ENCODE results near the gene PDCD1LG2. TPM values are rescaled to one million over a fixed set of nuclear protein-coding genes. Genes with fewer than 3 reads are reported as not detected.

The PDCD1LG2 gene
- total RNA-seq, 1 donor: 59.6 TPM

DNA sequence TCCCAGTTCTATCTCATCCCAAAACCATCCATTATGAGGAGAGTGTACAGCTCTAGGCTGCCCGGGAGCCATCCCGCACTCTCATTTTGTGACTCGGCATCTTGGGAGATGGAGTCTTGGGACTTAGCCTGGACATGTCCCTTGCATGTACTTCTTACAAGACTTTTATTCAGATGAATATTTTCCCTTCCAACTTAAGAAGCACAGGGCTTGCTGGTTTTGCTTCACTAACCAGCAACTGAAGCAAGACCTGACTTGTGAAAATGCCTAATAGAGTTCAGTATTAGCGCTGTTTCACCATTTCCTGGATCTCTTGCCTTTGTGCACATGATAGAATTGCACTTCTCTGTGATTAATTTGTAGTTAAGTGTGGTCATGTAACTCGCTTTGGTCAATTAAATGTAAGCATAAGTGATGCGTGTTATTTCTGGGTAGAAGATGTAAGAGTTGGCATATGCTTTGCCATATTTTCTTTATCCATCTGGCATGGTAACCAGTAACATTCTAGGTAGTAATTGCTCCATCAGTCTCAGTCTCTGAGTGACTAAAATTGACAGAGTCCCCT is 55.8 kb downstream of the PDCD1LG2 start:
- no peak overlapping the region for H3K4me3 ChIP-seq (ENCODE audit: low read depth, low read length)
- DNase-seq (ENCODE audit: low read depth): no peak
- TF ChIP-seq, protein P1, sequence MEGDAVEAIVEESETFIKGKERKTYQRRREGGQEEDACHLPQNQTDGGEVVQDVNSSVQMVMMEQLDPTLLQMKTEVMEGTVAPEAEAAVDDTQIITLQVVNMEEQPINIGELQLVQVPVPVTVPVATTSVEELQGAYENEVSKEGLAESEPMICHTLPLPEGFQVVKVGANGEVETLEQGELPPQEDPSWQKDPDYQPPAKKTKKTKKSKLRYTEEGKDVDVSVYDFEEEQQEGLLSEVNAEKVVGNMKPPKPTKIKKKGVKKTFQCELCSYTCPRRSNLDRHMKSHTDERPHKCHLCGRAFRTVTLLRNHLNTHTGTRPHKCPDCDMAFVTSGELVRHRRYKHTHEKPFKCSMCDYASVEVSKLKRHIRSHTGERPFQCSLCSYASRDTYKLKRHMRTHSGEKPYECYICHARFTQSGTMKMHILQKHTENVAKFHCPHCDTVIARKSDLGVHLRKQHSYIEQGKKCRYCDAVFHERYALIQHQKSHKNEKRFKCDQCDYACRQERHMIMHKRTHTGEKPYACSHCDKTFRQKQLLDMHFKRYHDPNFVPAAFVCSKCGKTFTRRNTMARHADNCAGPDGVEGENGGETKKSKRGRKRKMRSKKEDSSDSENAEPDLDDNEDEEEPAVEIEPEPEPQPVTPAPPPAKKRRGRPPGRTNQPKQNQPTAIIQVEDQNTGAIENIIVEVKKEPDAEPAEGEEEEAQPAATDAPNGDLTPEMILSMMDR (IDR thresholded peaks at IDR 0.05; ENCODE audit: insufficient read depth, low read depth, low read length): no peak

DNA sequence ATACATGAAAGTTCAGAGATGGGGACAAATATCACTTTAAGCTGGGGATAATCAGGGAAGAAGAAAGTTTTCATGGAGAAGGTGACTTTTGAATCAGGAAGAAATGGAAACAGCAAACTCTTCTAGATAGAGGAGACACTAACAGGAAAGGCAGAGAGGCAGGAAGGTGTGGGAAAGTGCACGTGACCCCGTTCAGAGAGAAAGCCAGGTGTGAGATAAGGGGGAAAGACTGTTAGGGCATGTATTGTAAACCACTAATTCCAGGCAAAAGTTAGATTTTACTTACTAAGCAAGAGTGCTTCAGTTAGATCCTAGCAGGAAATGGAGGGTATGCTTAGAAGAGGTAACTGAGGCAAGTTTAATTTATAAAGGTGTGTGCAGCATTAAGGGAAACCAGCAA is 58.5 kb downstream of the PDCD1LG2 start:
- H3K4me3 ChIP-seq (ENCODE audit: low read depth, low read length): no peak overlapping the region
- DNase-seq (ENCODE audit: low read depth): no peak
- TF ChIP-seq, protein P1 (IDR thresholded peaks at IDR 0.05; ENCODE audit: insufficient read depth, low read depth, low read length): no peak

DNA sequence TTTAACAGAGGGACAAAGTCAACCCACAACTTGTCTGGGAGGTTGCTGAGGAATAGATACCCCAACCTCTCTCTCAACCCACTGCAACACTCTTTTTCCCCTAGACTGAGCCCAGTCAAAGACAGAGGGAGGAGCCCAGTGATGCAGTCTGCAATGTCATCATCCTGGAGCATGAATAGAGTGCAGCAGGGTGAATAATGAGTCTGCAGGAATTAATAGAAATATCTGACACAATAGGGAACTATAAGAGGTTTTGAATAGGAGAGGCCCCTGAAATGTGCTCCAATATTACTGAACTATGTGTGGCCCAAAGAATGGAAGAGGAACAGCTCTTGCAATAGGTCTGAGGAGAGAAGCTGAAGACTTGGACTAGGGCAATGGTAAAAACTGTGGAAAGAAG is 59.1 kb downstream of the PDCD1LG2 start:
- TF ChIP-seq, protein P1 (IDR thresholded peaks at IDR 0.05; ENCODE audit: insufficient read depth, low read depth, low read length): no peak
- no peak for DNase-seq (ENCODE audit: low read depth)
- H3K4me3 ChIP-seq (ENCODE audit: low read depth, low read length): no peak overlapping the region

DNA sequence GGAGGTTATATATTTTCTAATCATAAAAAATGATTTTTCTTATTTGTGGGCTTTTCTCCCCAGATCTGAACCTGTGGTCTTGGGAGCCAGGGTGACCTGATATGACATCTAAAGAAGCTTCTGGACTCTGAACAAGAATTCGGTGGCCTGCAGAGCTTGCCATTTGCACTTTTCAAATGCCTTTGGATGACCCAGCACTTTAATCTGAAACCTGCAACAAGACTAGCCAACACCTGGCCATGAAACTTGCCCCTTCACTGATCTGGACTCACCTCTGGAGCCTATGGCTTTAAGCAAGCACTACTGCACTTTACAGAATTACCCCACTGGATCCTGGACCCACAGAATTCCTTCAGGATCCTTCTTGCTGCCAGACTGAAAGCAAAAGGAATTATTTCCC is 59.6 kb downstream of the PDCD1LG2 start:
- TF ChIP-seq, protein P1 (IDR thresholded peaks at IDR 0.05; ENCODE audit: insufficient read depth, low read depth, low read length): no peak
- DNase-seq (ENCODE audit: low read depth): no peak
- H3K4me3 ChIP-seq (ENCODE audit: low read depth, low read length): no peak overlapping the region

DNA sequence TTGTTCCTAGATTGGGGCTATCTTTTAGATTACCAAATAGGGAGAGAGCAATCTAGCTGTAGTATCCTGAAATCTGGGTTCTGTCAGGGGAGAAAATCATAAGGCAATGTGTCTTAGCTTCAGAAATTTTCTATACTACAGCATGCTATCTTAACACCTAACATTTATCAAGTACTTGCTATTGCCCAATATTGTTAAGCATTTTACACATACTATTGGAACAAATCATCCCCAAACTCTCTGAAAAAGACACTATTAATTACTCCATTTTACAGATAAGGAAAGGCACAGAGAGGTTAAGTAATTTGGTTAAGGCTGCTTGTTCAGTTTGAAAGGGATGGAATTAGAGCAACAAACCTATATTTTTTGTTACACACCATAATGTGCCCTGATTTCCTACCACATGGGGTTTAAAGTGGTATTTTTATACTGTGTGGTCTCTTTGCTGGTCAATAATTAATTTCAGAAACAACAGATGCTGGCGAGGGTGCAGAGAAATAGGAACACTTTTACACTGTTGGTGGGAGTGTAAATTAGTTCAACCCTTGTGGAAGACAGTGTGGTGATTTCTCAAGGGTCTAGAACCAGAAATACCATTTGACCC is 61.4 kb downstream of the PDCD1LG2 start:
- H3K4me3 ChIP-seq (ENCODE audit: low read depth, low read length): no peak overlapping the region
- no peak for DNase-seq (ENCODE audit: low read depth)
- TF ChIP-seq, protein P1 (IDR thresholded peaks at IDR 0.05; ENCODE audit: insufficient read depth, low read depth, low read length): no peak

DNA sequence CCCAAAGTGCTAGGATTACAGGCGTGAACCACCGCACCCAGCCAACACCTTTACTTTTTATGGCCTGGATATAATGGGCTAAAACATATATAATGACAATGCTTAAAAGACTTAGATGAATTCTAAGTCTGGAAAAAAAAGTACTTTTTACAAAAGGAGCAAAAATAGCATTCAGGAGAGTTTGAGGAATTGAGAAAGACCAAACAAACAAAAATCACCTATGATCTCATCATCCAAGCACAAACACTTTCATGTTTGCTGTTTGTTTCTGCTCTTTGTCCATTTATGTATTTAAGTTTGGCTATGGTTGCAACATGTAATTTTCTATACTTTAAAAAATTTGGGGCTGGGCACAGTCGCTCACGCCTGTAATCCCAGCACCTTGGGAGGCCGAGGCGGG is 63.8 kb downstream of the PDCD1LG2 start:
- TF ChIP-seq, protein P1 (IDR thresholded peaks at IDR 0.05; ENCODE audit: insufficient read depth, low read depth, low read length): no peak
- H3K4me3 ChIP-seq (ENCODE audit: low read depth, low read length): no peak overlapping the region
- no peak for DNase-seq (ENCODE audit: low read depth)

DNA sequence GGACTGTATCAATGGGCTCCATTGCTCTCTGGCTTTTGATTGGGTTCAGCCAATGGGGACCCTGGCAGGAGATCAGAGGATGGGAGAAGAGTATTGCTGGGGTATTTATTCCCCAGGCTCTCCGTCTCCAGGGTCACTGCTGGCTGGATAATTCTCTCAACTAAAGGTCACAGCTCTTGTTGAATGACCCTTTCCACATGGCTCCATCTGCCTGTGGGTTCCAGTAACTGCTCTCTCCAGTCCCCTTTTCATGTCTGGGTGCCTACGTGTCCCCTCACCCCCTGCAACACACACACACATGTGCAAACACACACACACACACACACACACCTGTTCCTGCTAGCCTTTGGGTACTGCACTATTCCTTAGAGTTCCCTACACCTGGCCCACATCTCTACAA is 64.7 kb downstream of the PDCD1LG2 start:
- DNase-seq (ENCODE audit: low read depth): no peak
- TF ChIP-seq, protein P1 (IDR thresholded peaks at IDR 0.05; ENCODE audit: insufficient read depth, low read depth, low read length): peak; percentile 26
- no peak overlapping the region for H3K4me3 ChIP-seq (ENCODE audit: low read depth, low read length)
